CD4-positive, alpha-beta T cell (primary cell): ENCODE data around the gene CACNA2D3. TPM values are rescaled to one million over a fixed set of nuclear protein-coding genes. Genes with fewer than 3 reads are reported as not detected.

ENCODE experiments used
- ATAC-seq: fragments of 200-7000 bp; cut with Tn5 transposase; one replicate; pipeline ENCODE4 v1.10.0; 2022; ENCODE audit warnings: mild to moderate bottlenecking; ENCODE audit not compliant: poor library complexity
- CTCF ChIA-PET: fragments of 350-600 bp; sonication (Branson Sonifier 250); formaldehyde crosslinking; loops from one replicate; lab custom pipeline; 2021; ENCODE audit warnings: antibody characterized with exemption, inconsistent platforms; lab: Charles Lee
- POLR2A ChIA-PET: fragments of 350-600 bp; sonication (Branson Sonifier 250); formaldehyde crosslinking; loops from one replicate; lab custom pipeline; 2021; ENCODE audit warnings: antibody characterized with exemption, inconsistent platforms; lab: Charles Lee
- DNase-seq, 14 experiments: peaks; one replicate each; pipeline ENCODE4 v3.0.0-alpha.2; 2013 to 2020; ENCODE audit warnings: mixed read lengths in 2 of 14
- H3K27ac ChIP-seq, 2 donors: one replicate each; pipeline versions ENCODE4 v1.5.1 to v1.7.0; 2013; ENCODE audit warnings: low read length in 2 of 2, low read depth in 1 of 2, mild to moderate bottlenecking in 1 of 2
- H3K27me3 ChIP-seq, 2 experiments: 1 replicate in 1 of 2; 2 replicates in 1 of 2; pipeline versions ENCODE4 v1.6.1 to v1.7.0; 2013; ENCODE audit warnings: low read length in 2 of 2, control low read depth in 1 of 2, mild to moderate bottlenecking in 1 of 2, moderate library complexity in 1 of 2; ENCODE audit not compliant: insufficient read depth in 2 of 2, control insufficient read depth in 1 of 2
- H3K36me3 ChIP-seq: one replicate; pipeline ENCODE4 v1.6.1; 2013; ENCODE audit warnings: low read length, control low read depth; ENCODE audit not compliant: insufficient read depth
- H3K4me1 ChIP-seq: one replicate; pipeline ENCODE4 v1.6.1; 2013; ENCODE audit warnings: low read length, control low read depth; ENCODE audit not compliant: insufficient read depth
- H3K4me3 ChIP-seq: one replicate; pipeline ENCODE4 v1.5.1; 2013; ENCODE audit warnings: mild to moderate bottlenecking, low read length, moderate library complexity
- H3K9me3 ChIP-seq, 2 experiments: 1 replicate in 1 of 2; 2 replicates in 1 of 2; pipeline versions ENCODE4 v1.6.1 to v1.7.0; 2013; ENCODE audit warnings: low read length in 2 of 2, mild to moderate bottlenecking in 2 of 2, control low read depth in 1 of 2, moderate library complexity in 1 of 2; ENCODE audit not compliant: control insufficient read depth in 1 of 2, insufficient read depth in 1 of 2
- H3K27ac Mint-ChIP-seq: one replicate; pipeline ENCODE4 v1.8.0; 2020; ENCODE audit warnings: mixed read lengths
- H3K27me3 Mint-ChIP-seq: one replicate; pipeline ENCODE4 v1.8.0; 2021; ENCODE audit warnings: mixed read lengths
- H3K36me3 Mint-ChIP-seq: one replicate; pipeline ENCODE4 v1.8.0; 2021; ENCODE audit warnings: low read depth, mixed read lengths
- H3K4me1 Mint-ChIP-seq: one replicate; pipeline ENCODE4 v1.8.0; 2021; ENCODE audit warnings: low read depth, mixed read lengths
- H3K4me3 Mint-ChIP-seq: one replicate; pipeline ENCODE4 v1.8.0; 2020; ENCODE audit warnings: mild to moderate bottlenecking, mixed read lengths
- H3K9me3 Mint-ChIP-seq: one replicate; pipeline ENCODE4 v1.8.0; 2020; ENCODE audit warnings: mixed read lengths
- intact Hi-C, 2 experiments: fragments of 100-400 bp; cut with DNase I in 1 of 2; cut with micrococcal nuclease in 1 of 2; formaldehyde crosslinking; loops; one replicate each; pipeline versions ENCODE4 v1.15.1 to v1.9.0; 2023 to 2025; cut with DNase I, micrococcal nuclease
- total RNA-seq, 174 experiments: library from RNA in 2 of 174; stranded (reverse) in 2 of 174; gene quantifications; one replicate each; pipeline ENCODE4 v1.2.3 and lab custom pipeline; 2021 to 2026
- TF ChIP-seq, protein P1 (sequence below): fragments of 200-600 bp; IDR thresholded peaks from one replicate; pipeline ENCODE4 v1.8.0; 2022; ENCODE audit warnings: antibody characterized with exemption, mild to moderate bottlenecking

The CACNA2D3 gene
- total RNA-seq, 2 experiments from 2014 or later, result 0.08 TPM; not detected in 1

- Histone ChIP-seq H3K27me3 (no peaks in the 10 kb centered on the region), H3K4me3 (no peak overlapping the region), H3K27ac (no peak overlapping the region), H3K4me1 (no peaks in the 10 kb centered on the region), H3K36me3 (no peaks in the 10 kb centered on the region), H3K9me3 (peaks cover 0 to 3% of the 10 kb centered on the region in 2 experiments)
- Mint-ChIP-seq H3K4me1 (no peaks in the 10 kb centered on the region), H3K27ac (no peak overlapping the region), H3K9me3 (no peaks in the 10 kb centered on the region), H3K27me3 (no peaks in the 10 kb centered on the region), H3K36me3 (no peaks in the 10 kb centered on the region), H3K4me3 (no peak overlapping the region)
- ChIA-PET POLR2A (no interaction called here), CTCF (no interaction called here)
- ATAC-seq (no peak), DNase-seq (no peak)
- TF ChIP-seq, protein P1, sequence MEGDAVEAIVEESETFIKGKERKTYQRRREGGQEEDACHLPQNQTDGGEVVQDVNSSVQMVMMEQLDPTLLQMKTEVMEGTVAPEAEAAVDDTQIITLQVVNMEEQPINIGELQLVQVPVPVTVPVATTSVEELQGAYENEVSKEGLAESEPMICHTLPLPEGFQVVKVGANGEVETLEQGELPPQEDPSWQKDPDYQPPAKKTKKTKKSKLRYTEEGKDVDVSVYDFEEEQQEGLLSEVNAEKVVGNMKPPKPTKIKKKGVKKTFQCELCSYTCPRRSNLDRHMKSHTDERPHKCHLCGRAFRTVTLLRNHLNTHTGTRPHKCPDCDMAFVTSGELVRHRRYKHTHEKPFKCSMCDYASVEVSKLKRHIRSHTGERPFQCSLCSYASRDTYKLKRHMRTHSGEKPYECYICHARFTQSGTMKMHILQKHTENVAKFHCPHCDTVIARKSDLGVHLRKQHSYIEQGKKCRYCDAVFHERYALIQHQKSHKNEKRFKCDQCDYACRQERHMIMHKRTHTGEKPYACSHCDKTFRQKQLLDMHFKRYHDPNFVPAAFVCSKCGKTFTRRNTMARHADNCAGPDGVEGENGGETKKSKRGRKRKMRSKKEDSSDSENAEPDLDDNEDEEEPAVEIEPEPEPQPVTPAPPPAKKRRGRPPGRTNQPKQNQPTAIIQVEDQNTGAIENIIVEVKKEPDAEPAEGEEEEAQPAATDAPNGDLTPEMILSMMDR, result no peak
- intact Hi-C loops, result no loop called here
Measured at GRCh38 chr3:54173371-54173770, 51.0 kb downstream of the CACNA2D3 start.

DNA sequence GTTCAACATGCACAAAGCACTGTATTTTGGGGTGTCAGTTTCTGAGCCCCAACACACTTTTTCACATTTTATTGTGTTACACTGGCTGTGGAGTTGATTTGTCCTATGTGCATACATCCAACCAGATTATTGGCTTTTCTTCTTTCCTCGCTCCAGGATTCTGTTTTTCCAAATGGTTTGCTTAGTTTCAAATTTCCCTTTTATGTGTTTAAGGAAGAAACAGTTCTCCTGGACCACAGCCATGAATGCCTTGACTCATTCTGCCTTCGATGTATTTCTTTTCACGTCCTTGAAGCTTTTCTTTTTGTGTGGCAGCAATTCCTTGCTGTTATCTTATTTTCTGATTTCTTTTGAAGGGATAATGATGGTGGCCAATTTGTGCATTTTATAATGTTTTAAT is 53.8 kb downstream of the CACNA2D3 start:
- intact Hi-C loops, result no loop called here

DNA sequence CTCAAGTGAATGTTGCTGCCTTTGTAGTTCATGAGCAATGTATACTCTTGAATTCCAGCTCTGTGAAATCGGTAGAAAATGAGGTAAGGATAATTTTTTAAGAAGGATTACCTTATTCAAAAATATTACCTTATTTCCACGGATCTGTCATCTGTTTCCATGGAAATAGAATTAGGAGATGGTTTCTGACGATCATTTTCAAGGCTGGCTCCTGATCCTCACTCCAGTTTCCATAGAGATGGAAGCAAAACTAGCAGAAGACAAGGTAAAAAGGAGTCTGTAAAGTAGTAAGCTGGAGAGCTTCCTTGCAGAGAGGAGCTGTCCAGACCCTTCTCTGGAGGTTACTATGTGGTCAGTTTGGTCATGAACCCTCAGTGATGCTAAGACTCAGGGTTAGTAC is 55.5 kb downstream of the CACNA2D3 start:
- DNase-seq (no peak), ATAC-seq (no peak)
- H3K27ac Mint-ChIP-seq, result no peak overlapping the region
- Histone ChIP-seq H3K9me3 (peaks cover 0 to 3% of the 10 kb centered on the region in 2 experiments), H3K27me3 (no peaks in the 10 kb centered on the region), H3K4me1 (no peaks in the 10 kb centered on the region), H3K4me3 (no peak overlapping the region), H3K27ac (no peak overlapping the region), H3K36me3 (no peaks in the 10 kb centered on the region)
- ChIA-PET CTCF (no interaction called here), POLR2A (no interaction called here)
- H3K4me3 Mint-ChIP-seq, result no peak overlapping the region
- intact Hi-C loops, result loop anchor here in 1 of 2 experiments (1.0 kb wide), 1 partner anchor 10 kb away; no protein-coding TSS in a partner anchor
- no peaks in the 10 kb centered on the region for H3K9me3 Mint-ChIP-seq
- no peaks in the 10 kb centered on the region for H3K36me3 Mint-ChIP-seq
- TF ChIP-seq, protein P1, result no peak
- no peaks in the 10 kb centered on the region for H3K27me3 Mint-ChIP-seq
- H3K4me1 Mint-ChIP-seq, result no peaks in the 10 kb centered on the region

More for the DNA sequence above, 53.8 kb downstream of the CACNA2D3 start:
- CTCF ChIA-PET, result no interaction called here
- TF ChIP-seq, protein P1, result no peak
- no peaks in the 10 kb centered on the region for H3K27me3 ChIP-seq
- H3K9me3 Mint-ChIP-seq, result no peaks in the 10 kb centered on the region
- no peak for DNase-seq
- POLR2A ChIA-PET, result no interaction called here
- no peaks in the 10 kb centered on the region for H3K27me3 Mint-ChIP-seq
- ATAC-seq, result no peak
- H3K4me3 Mint-ChIP-seq, result no peak overlapping the region
- no peaks in the 10 kb centered on the region for H3K36me3 ChIP-seq
- H3K27ac Mint-ChIP-seq, result no peak overlapping the region
- H3K27ac ChIP-seq, result no peak overlapping the region
- no peaks in the 10 kb centered on the region for H3K36me3 Mint-ChIP-seq
- H3K4me1 Mint-ChIP-seq, result no peaks in the 10 kb centered on the region
- no peak overlapping the region for H3K4me3 ChIP-seq
- H3K9me3 ChIP-seq, result peaks cover 0 to 3% of the 10 kb centered on the region in 2 experiments
- no peaks in the 10 kb centered on the region for H3K4me1 ChIP-seq
